ENCODE data around the gene NCK1. TPM values are rescaled to one million over a fixed set of nuclear protein-coding genes. Genes with fewer than 3 reads are reported as not detected.

NCK1 gene
- total RNA-seq, 1 donor from 2014 or later, result 54.3 TPM

Other genes with a start within 250 kb of the NCK1 start
- gene STAG1, start 109.8 kb upstream of the NCK1 start, total RNA-seq, result 78.8 TPM
- 8.0 TPM for gene SLC35G2, start 43.1 kb upstream of the NCK1 start, total RNA-seq
- gene IL20RB, start 95.8 kb downstream of the NCK1 start, total RNA-seq, result 15.2 TPM